GM23248 (cell line): ENCODE measurements around the gene SGK1.

ENCODE experiments used
- EZH2 ChIP-seq: fragments of 200-600 bp; sonication (generic); IDR thresholded peaks from 2 replicates; pipeline ENCODE4 v1.6.1; 2018; ENCODE audit warnings: antibody characterized with exemption, mild to moderate bottlenecking; ENCODE audit not compliant: insufficient read depth, poor library complexity, severe bottlenecking
- EZH2phosphoT487 ChIP-seq: fragments of 200-600 bp; sonication (generic); IDR thresholded peaks from 2 replicates; pipeline ENCODE4 v1.6.1; 2018; ENCODE audit warnings: antibody characterized with exemption, moderate library complexity, mild to moderate bottlenecking, low read depth; ENCODE audit not compliant: insufficient read depth

GRCh38 chr6:134282816-134283215 is 35.1 kb downstream of the SGK1 start:
- no peak for TF ChIP-seq EZH2phosphoT487
- TF ChIP-seq EZH2, result no peak
